Stimulated activated CD4-positive, alpha-beta T cell treated with anti-CD3 and anti-CD28 coated beads, Interleukin-15, amount 100 ng/mL, for 24 hours (primary cell): ENCODE measurements around the gene RAD50.

Experiments used
- DNase-seq: peaks from one replicate; pipeline ENCODE4 v3.0.0-alpha.2; 2020

Gene RAD50

GRCh38 chr5:132663771-132664695, 107.3 kb downstream of the RAD50 start:
- DNase-seq = no peak

GRCh38 chr5:132664696-132665209, 108.0 kb downstream of the RAD50 start:
- no peak for DNase-seq

GRCh38 chr5:132665574-132666080, 108.8 kb downstream of the RAD50 start:
- no peak for DNase-seq

GRCh38 chr5:132666310-132667123, 109.7 kb downstream of the RAD50 start:
- DNase-seq = no peak

- DNase-seq = no peak
Measured at GRCh38 chr5:132667309-132667708, 110.5 kb downstream of the RAD50 start.

- no peak for DNase-seq
Measured at GRCh38 chr5:132667761-132668705, 111.3 kb downstream of the RAD50 start.

- DNase-seq = no peak
Measured at GRCh38 chr5:132668706-132669454, 112.1 kb downstream of the RAD50 start.

GRCh38 chr5:132669455-132669820, 112.7 kb downstream of the RAD50 start:
- no peak for DNase-seq

- DNase-seq = no peak
Measured at GRCh38 chr5:132669966-132670882, 113.4 kb downstream of the RAD50 start.

- no peak for DNase-seq
Measured at GRCh38 chr5:132671000-132671399, 114.2 kb downstream of the RAD50 start.

- no peak for DNase-seq
Measured at GRCh38 chr5:132673488-132673887, 116.7 kb downstream of the RAD50 start.

GRCh38 chr5:132673939-132674630, 117.3 kb downstream of the RAD50 start, which contains the start of gene IL4:
TSS of gene IL4 (plus strand) at chr5:132673989. CDS start at chr5:132674051, 62 bp downstream.
- DNase-seq = no peak

- no peak for DNase-seq
Measured at GRCh38 chr5:132674671-132675506, 118.1 kb downstream of the RAD50 start.

- DNase-seq = no peak
Measured at GRCh38 chr5:132675936-132676689, 119.3 kb downstream of the RAD50 start.

- DNase-seq = no peak
Measured at GRCh38 chr5:132677191-132677590, 120.4 kb downstream of the RAD50 start.

GRCh38 chr5:132677682-132678400, 121.1 kb downstream of the RAD50 start:
- no peak for DNase-seq

GRCh38 chr5:132678735-132679134, 122.0 kb downstream of the RAD50 start:
- no peak for DNase-seq
